Astrocyte of the cerebellum (primary cell): ENCODE results near the gene CDK19.

Experiments used
- DNase-seq: peaks from one replicate; pipeline ENCODE4 v3.0.0-alpha.2; 2011; ENCODE audit warnings: low read depth
- H3K4me3 ChIP-seq: 2 replicates; pipeline ENCODE4 v1.5.1; 2011; ENCODE audit warnings: mild to moderate bottlenecking, low read depth, low read length, moderate library complexity
- CTCF ChIP-seq: IDR thresholded peaks from 2 replicates; pipeline ENCODE4 v1.5.1; 2012; ENCODE audit warnings: low read length, low read depth, moderate library complexity, mild to moderate bottlenecking; ENCODE audit errors: missing control alignments
- in situ Hi-C: cut with HindIII; loops from 2 replicates; pipeline ENCODE4 v1.10.0; 2017; ENCODE audit warnings: low sequenced_read_pairs

Gene CDK19

GRCh38 chr6:110661414-110661813, 153.9 kb downstream of the CDK19 start:
- TF ChIP-seq CTCF, result no peak
- no peak overlapping the region for H3K4me3 ChIP-seq
- in situ Hi-C loops, result no loop called here
- no peak for DNase-seq

GRCh38 chr6:110660066-110660655, 155.1 kb downstream of the CDK19 start:
- in situ Hi-C loops, result no loop called here
- DNase-seq, result no peak
- no peak for TF ChIP-seq CTCF
- no peak overlapping the region for H3K4me3 ChIP-seq

DNA sequence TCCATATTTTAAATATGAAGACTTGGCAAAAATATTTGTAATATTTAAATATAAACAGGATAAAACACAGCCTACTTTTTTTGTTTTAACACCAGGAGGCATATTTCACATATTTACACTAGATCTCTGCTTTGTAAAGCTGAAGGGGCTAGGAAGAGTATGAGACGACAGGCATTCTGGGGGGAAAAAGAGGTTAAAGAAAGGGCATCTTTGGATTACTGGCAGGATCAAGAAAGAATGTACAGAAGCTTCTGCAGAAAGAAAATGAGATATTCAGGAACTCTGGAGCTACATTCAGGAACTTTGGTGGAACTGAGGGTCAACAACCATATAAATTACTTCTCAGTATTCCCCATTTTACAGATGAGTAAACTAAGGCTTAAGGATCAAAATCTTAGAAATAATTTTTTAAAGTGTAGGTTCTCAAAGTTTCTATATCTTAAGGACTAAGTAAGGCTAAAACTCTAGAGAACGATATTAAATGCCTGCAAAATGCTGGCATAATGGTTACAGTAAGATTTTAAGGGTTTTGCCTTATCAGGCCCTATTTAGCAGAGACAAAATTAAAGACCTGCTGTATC, 156.5 kb downstream of the CDK19 start:
- no peak for TF ChIP-seq CTCF
- H3K4me3 ChIP-seq, result no peak overlapping the region
- no peak for DNase-seq
- in situ Hi-C loops, result no loop called here

DNA sequence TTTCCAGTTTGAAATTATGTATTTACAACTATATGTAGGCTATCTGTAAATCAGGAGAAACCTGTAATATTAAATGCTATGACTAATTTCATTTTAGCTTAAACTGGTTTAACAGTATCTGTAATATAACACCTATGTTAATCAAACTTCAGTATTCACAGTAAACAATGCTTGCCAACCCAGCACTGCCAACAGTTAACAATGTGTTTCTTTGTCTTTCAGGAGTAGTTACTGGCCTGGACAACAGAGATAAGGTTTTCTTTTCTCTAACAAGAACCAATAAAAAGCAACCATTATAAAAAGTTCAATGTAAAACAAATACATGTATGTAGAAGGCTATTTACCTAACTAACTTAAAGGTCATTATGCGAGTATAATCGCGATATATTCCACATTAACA, 158.8 kb downstream of the CDK19 start:
- H3K4me3 ChIP-seq, result no peak overlapping the region
- DNase-seq, result no peak
- TF ChIP-seq CTCF, result no peak
- in situ Hi-C loops, result no loop called here

DNA sequence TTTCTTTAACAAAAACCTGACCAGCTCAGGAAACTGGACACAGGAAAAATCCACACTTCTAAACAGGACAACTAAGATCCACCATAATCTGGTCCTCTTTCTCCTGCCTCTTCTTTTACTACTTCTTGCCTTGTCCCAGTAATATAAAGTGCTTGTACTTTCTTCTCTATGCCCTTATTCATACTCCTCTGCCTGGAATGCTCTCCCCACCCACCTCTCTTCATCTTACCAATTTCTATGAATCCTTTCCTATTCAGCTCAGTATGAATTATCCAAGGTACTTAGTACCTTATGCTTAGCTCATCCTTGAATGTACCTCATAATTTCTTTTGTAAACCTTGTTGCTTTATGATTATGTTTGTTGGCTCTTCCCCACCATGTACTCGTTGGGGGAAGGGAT, 159.4 kb downstream of the CDK19 start:
- TF ChIP-seq CTCF, result no peak
- no peak overlapping the region for H3K4me3 ChIP-seq
- DNase-seq, result no peak
- in situ Hi-C loops, result no loop called here

- DNase-seq, result no peak
- TF ChIP-seq CTCF, result no peak
- H3K4me3 ChIP-seq, result no peak overlapping the region
- in situ Hi-C loops, result no loop called here
Observed at GRCh38 chr6:110654096-110654820, 161.0 kb downstream of the CDK19 start.
